GM12892 (cell line): ENCODE results near the gene CGNL1.

Experiments used
- POLR2A ChIP-seq: IDR thresholded peaks from 2 replicates; pipeline ENCODE4 v1.6.1; 2011; ENCODE audit warnings: low read depth, low read length, control low read depth
- POLR2AphosphoS5 ChIP-seq: IDR thresholded peaks from 2 replicates; pipeline ENCODE4 v1.6.1; 2011; ENCODE audit warnings: low read depth, low read length, control low read depth

DNA sequence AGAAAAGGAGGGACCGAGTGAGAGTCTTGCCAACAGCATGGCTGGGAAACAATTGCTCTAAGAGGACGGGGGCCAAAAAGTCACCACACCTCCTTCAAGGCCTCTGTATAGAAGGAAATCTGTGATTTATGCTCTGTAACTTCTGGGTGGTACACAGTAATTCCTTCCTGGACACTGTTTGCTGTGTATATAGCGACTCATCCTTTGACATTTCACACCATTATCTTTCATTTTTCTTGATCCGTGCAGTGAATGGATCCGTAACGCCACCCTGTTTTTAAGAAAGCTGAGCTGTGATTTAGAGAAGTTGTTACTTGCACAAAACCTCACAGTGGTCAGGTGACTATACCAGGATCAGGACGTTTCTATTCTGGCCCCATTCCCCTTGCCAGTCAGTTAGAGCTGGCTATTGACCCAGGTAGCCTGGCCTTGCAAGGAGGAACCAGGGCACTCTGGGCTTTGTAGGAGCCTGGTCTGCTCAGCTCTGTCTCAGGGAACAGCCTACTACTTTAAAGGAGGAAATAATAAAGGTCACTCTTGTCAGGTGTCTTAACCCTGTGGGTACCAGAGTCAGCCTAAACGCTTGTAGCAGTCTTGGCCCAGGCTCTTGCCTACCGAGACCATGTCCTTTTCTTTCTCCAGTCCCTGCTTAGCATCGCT is 128.9 kb downstream of the CGNL1 start:
- no peak for TF ChIP-seq POLR2AphosphoS5
- TF ChIP-seq POLR2A = no peak
